HL-60 (cell line): Measurements from ENCODE around the gene TBX4.

Source experiments
- DNase-seq, 2 experiments: peaks; one replicate each; pipeline ENCODE4 v3.0.0-alpha.2; 2010 to 2020; ENCODE audit warnings: low read depth in 1 of 2, low spot score in 1 of 2
- H3K27ac ChIP-seq: fragments of 250-450 bp; sonication (Bioruptor Pico); replicated peaks from 2 replicates; pipeline ENCODE4 v1.5.1; 2020; ENCODE audit warnings: mild to moderate bottlenecking, moderate library complexity
- H3K27me3 ChIP-seq: fragments of 250-450 bp; sonication (Bioruptor Pico); 2 replicates; pipeline ENCODE4 v1.5.1; 2021; ENCODE audit warnings: mild to moderate bottlenecking, moderate library complexity; ENCODE audit not compliant: insufficient read depth, poor library complexity, severe bottlenecking
- H3K4me3 ChIP-seq: replicated peaks from 2 replicates; pipeline ENCODE4 v1.5.1; 2011; ENCODE audit warnings: mild to moderate bottlenecking, control low read depth, low read length; ENCODE audit not compliant: insufficient read depth
- GABPA ChIP-seq: IDR thresholded peaks from 2 replicates; pipeline ENCODE4 v1.6.1; 2012; ENCODE audit warnings: low read depth
- POLR2AphosphoS5 ChIP-seq: IDR thresholded peaks from 2 replicates; pipeline ENCODE4 v1.6.1; 2012; ENCODE audit warnings: low read depth
- SPI1 ChIP-seq: IDR thresholded peaks from 2 replicates; pipeline ENCODE4 v1.6.1; 2012; ENCODE audit warnings: low read depth, mild to moderate bottlenecking, borderline replicate concordance
- TF ChIP-seq, protein P1 (sequence below): IDR thresholded peaks from one replicate; pipeline ENCODE4 v1.5.1; 2011; ENCODE audit warnings: low read length, control low read depth, inconsistent platforms; ENCODE audit not compliant: insufficient read depth
- TF ChIP-seq, protein P2 (sequence below): IDR thresholded peaks from 2 replicates; pipeline ENCODE4 v1.6.1; 2012; ENCODE audit warnings: low read depth; ENCODE audit not compliant: insufficient replicate concordance

The TBX4 gene

DNA sequence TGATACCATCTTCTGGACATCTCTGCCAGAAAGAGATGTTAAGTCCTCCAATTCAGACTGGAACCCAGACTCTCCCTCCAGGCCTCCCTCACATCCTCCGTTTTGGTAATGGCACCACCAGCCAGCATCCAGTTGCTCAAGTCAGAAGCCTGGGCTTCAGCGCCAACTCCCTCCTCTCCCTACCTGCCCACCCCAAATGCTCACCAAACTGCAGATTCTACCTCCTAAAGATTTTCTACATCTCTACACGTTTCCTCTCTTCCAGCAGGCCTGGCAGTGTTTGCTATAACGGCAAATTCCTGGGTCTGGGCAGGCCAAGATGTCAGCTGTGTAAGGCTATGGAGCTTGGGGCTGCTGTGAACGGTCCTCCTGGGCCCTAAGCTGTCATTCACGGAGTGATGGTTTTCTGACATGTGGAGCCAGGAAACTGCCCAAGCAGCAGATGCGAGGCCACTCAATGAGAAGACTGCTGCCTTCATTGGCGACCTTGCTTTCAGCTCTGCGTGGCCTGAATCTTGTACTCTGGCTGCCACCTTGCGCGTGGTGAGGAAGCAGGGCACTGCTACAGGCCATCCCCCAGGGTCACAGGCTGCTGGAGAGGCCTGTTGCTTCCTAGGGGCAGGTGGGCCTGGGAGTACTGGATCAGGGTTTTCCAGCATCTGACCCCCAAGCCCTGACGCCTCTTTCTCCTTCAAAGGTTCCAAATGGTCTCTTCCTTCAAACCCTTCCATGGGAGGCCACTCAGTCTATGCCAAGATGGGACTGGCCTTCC lies 37.7 kb downstream of the TBX4 start:
- TF ChIP-seq SPI1, result no peak
- TF ChIP-seq, protein P1, sequence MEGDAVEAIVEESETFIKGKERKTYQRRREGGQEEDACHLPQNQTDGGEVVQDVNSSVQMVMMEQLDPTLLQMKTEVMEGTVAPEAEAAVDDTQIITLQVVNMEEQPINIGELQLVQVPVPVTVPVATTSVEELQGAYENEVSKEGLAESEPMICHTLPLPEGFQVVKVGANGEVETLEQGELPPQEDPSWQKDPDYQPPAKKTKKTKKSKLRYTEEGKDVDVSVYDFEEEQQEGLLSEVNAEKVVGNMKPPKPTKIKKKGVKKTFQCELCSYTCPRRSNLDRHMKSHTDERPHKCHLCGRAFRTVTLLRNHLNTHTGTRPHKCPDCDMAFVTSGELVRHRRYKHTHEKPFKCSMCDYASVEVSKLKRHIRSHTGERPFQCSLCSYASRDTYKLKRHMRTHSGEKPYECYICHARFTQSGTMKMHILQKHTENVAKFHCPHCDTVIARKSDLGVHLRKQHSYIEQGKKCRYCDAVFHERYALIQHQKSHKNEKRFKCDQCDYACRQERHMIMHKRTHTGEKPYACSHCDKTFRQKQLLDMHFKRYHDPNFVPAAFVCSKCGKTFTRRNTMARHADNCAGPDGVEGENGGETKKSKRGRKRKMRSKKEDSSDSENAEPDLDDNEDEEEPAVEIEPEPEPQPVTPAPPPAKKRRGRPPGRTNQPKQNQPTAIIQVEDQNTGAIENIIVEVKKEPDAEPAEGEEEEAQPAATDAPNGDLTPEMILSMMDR, result no peak
- no peak for TF ChIP-seq POLR2AphosphoS5
- TF ChIP-seq, protein P2, sequence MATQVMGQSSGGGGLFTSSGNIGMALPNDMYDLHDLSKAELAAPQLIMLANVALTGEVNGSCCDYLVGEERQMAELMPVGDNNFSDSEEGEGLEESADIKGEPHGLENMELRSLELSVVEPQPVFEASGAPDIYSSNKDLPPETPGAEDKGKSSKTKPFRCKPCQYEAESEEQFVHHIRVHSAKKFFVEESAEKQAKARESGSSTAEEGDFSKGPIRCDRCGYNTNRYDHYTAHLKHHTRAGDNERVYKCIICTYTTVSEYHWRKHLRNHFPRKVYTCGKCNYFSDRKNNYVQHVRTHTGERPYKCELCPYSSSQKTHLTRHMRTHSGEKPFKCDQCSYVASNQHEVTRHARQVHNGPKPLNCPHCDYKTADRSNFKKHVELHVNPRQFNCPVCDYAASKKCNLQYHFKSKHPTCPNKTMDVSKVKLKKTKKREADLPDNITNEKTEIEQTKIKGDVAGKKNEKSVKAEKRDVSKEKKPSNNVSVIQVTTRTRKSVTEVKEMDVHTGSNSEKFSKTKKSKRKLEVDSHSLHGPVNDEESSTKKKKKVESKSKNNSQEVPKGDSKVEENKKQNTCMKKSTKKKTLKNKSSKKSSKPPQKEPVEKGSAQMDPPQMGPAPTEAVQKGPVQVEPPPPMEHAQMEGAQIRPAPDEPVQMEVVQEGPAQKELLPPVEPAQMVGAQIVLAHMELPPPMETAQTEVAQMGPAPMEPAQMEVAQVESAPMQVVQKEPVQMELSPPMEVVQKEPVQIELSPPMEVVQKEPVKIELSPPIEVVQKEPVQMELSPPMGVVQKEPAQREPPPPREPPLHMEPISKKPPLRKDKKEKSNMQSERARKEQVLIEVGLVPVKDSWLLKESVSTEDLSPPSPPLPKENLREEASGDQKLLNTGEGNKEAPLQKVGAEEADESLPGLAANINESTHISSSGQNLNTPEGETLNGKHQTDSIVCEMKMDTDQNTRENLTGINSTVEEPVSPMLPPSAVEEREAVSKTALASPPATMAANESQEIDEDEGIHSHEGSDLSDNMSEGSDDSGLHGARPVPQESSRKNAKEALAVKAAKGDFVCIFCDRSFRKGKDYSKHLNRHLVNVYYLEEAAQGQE, result no peak
- no peak for TF ChIP-seq GABPA
- no peak for DNase-seq
- H3K4me3 ChIP-seq, result no peak overlapping the region
- H3K27ac ChIP-seq, result no peak overlapping the region
- peaks cover 5% of the 10 kb centered on the region for H3K27me3 ChIP-seq

DNA sequence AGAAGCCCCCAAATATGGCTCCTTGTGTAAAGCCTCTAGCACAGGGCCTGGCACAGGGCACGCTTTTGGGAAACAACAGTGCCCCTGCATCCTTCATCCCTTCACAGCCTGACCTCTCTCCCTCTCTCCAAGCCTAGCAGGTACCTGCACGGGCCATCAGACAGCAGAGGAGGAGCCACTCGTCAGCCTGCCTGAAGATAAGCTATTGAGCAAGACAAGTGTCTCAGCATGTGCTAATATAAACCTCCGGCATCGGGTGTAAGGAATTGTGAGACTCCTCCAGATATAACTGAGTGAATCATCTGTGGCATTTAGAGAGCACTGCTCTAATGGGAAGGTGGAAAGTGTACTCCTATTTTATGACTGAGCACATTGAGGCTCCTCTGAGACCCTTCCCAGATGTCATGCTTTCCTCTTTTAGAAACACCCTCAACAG lies 38.3 kb downstream of the TBX4 start:
- H3K27me3 ChIP-seq, result peaks cover 5% of the 10 kb centered on the region
- H3K4me3 ChIP-seq, result no peak overlapping the region
- no peak for DNase-seq
- TF ChIP-seq SPI1 (no peak), POLR2AphosphoS5 (no peak), GABPA (no peak)
- TF ChIP-seq, protein P2, result no peak
- TF ChIP-seq, protein P1, result no peak
- H3K27ac ChIP-seq, result no peak overlapping the region

DNA sequence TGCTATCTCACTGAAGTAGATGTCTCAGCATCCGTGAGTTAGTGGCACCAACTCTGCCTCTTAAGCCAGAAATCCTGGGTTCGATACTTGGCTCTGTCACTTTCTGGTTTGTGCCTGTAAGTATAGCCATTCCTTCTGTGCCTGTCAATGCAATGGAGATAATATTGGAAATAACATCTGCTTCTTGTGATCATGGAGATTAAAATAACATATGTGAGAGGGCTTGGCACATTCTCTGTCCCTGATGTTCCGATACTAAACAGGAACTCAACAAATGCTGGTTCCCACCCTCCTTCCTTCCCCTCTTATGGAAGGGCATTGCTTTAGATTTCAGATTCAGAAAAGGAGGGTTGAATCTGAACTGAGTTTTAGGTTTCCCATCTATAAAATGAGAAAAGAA lies 39.8 kb downstream of the TBX4 start:
- no peak overlapping the region for H3K27ac ChIP-seq
- H3K4me3 ChIP-seq, result no peak overlapping the region
- H3K27me3 ChIP-seq, result peaks cover 8% of the 10 kb centered on the region
- TF ChIP-seq SPI1, result no peak
- TF ChIP-seq, protein P2, result no peak
- TF ChIP-seq GABPA, result no peak
- TF ChIP-seq POLR2AphosphoS5, result no peak
- TF ChIP-seq, protein P1, result no peak
- no peak for DNase-seq
